HG03025 (cell line): Measurements from ENCODE around the gene ANKS6.

Experiments used
- ATAC-seq: cut with Tn5 transposase; IDR thresholded peaks from one replicate; pipeline ENCODE4 v1.9.1; 2021; ENCODE audit warnings: mild to moderate bottlenecking, moderate library complexity; ENCODE audit not compliant: unreplicated experiment, low FRiP score

ANKS6 gene

GRCh38 chr9:98793031-98793430 lies 3.3 kb downstream of the ANKS6 start:
- no peak for ATAC-seq

- ATAC-seq, result no peak
Observed at GRCh38 chr9:98791608-98792490, 4.5 kb downstream of the ANKS6 start.

GRCh38 chr9:98790842-98791607 lies 5.3 kb downstream of the ANKS6 start:
- no peak for ATAC-seq

GRCh38 chr9:98790134-98790841 lies 6.1 kb downstream of the ANKS6 start:
- ATAC-seq, result no peak

- ATAC-seq, result no peak
Observed at GRCh38 chr9:98789483-98790133, 6.7 kb downstream of the ANKS6 start.

GRCh38 chr9:98787766-98788335 lies 8.5 kb downstream of the ANKS6 start:
- no peak for ATAC-seq

- no peak for ATAC-seq
Observed at GRCh38 chr9:98786750-98787510, 9.4 kb downstream of the ANKS6 start.

GRCh38 chr9:98784831-98785806 lies 11.2 kb downstream of the ANKS6 start:
- no peak for ATAC-seq

- ATAC-seq, result no peak
Observed at GRCh38 chr9:98783518-98784226, 12.7 kb downstream of the ANKS6 start.

GRCh38 chr9:98781588-98782383 lies 14.6 kb downstream of the ANKS6 start:
- no peak for ATAC-seq

GRCh38 chr9:98780059-98780749 lies 16.2 kb downstream of the ANKS6 start:
- ATAC-seq, result no peak

- ATAC-seq, result no peak
Observed at GRCh38 chr9:98778711-98779530, 17.4 kb downstream of the ANKS6 start.

- no peak for ATAC-seq
Observed at GRCh38 chr9:98778251-98778650, 18.1 kb downstream of the ANKS6 start.

- no peak for ATAC-seq
Observed at GRCh38 chr9:98777618-98778017, 18.7 kb downstream of the ANKS6 start.

- ATAC-seq, result no peak
Observed at GRCh38 chr9:98775831-98776441, 20.4 kb downstream of the ANKS6 start.
